ENCODE measurements around the gene UBE2G1. TPM values are rescaled to one million over a fixed set of nuclear protein-coding genes. Genes with fewer than 3 reads are reported as not detected.
A peak's percentile ranks its signal among the peaks of the same experiment; 100 is the strongest.
"Not testable (repeated sequence)": the region's sequence is repeated elsewhere in the genome, so short reads cannot be mapped to it uniquely, and the experiment has no call there.

The UBE2G1 gene
- total and polyA plus RNA-seq, 9 donors = 54.4 to 73.9 (median 64.8) TPM

DNA sequence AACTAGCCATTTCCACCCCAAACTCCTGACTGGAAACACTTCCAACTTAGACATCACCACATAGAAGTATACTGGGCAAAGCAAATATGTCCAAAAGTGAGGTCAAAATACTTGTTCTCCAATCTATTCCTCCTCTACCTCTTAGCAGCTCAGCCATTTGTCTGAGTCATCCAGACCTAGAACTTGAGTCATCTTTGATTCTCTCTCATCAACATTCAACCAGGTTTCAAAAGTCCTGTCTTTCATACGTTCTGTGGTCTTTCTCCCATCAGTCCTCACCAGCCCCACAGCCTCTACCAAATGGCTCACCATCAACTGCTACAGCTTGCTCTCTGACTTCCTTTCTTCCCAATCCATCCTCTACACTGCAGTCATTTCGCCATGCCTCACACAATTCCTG, 109.5 kb downstream of the UBE2G1 start:
- DNase-seq = no peak
- H3K9me3 ChIP-seq (replicated peaks; ENCODE audit: control insufficient read depth, low read depth, low read length) = peaks cover 13% of the 10 kb centered on the region
- H3K4me3 ChIP-seq (ENCODE audit: low read length) = no peak overlapping the region
- H3K27me3 ChIP-seq (ENCODE audit: control insufficient read depth, insufficient read depth, low read length) = no peaks in the 10 kb centered on the region
- H3K36me3 ChIP-seq (ENCODE audit: control insufficient read depth, insufficient read depth, low read length) = peaks cover 19% of the 10 kb centered on the region
- WGBS (ENCODE audit: insufficient coverage) = 93% methylated on average over 2 of the region's 2 CpGs
- H3K4me1 ChIP-seq (ENCODE audit: control insufficient read depth, insufficient read depth, low read length) = no peaks in the 10 kb centered on the region
- no peak overlapping the region for H3K27ac ChIP-seq (ENCODE audit: low read length)

DNA sequence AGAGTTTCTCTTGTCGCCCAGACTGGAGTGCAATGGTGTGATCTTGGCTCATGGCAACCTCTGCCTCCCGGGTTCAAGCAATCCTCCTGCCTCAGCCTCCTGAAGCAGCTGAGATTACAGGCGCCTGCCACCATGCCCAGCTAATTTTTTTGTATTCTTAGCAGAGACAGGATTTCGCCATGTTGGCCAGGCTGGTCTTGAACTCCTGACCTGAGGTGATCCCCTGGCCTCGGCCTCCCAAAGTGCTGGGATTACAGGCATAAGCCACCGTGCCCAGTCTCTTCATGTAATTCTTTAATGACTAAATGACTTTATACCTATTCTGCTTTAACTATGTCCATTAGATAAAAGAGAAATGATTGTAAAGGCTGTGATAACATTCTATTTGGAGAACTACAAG, 111.2 kb downstream of the UBE2G1 start:
- H3K4me1 ChIP-seq (ENCODE audit: control insufficient read depth, insufficient read depth, low read length); H3K27ac ChIP-seq (ENCODE audit: low read length): not testable (repeated sequence)

GRCh38 chr17:4250887-4251286, 115.6 kb downstream of the UBE2G1 start:
- peaks cover 16% of the 10 kb centered on the region for H3K36me3 ChIP-seq (ENCODE audit: control insufficient read depth, insufficient read depth, low read length)
- no peak for DNase-seq
- no peak overlapping the region for H3K27ac ChIP-seq (ENCODE audit: low read length)
- no peaks in the 10 kb centered on the region for H3K9me3 ChIP-seq (replicated peaks; ENCODE audit: control insufficient read depth, low read depth, low read length)
- H3K4me1 ChIP-seq (ENCODE audit: control insufficient read depth, insufficient read depth, low read length) = peaks cover 9% of the 10 kb centered on the region
- H3K4me3 ChIP-seq (ENCODE audit: low read length) = no peak overlapping the region
- WGBS (ENCODE audit: insufficient coverage) = no CpG with 5 or more reads among the region's 2 CpGs
- no peaks in the 10 kb centered on the region for H3K27me3 ChIP-seq (ENCODE audit: control insufficient read depth, insufficient read depth, low read length)

More for the DNA sequence above, 111.2 kb downstream of the UBE2G1 start:
- H3K36me3 ChIP-seq (ENCODE audit: control insufficient read depth, insufficient read depth, low read length) = peaks cover 11% of the 10 kb centered on the region
- peaks cover 13% of the 10 kb centered on the region for H3K9me3 ChIP-seq (replicated peaks; ENCODE audit: control insufficient read depth, low read depth, low read length)
- WGBS (ENCODE audit: insufficient coverage) = 97% methylated on average over 4 of the region's 6 CpGs
- not testable (repeated sequence) for H3K27me3 ChIP-seq (ENCODE audit: control insufficient read depth, insufficient read depth, low read length); DNase-seq; H3K4me3 ChIP-seq (ENCODE audit: low read length)

GRCh38 chr17:4249452-4250029, 116.9 kb downstream of the UBE2G1 start:
- peak; percentile 43 for DNase-seq

GRCh38 chr17:4248504-4249277, 117.8 kb downstream of the UBE2G1 start:
- H3K9me3 ChIP-seq (replicated peaks; ENCODE audit: control insufficient read depth, low read depth, low read length) = no peaks in the 10 kb centered on the region
- H3K4me1 ChIP-seq (ENCODE audit: control insufficient read depth, insufficient read depth, low read length) = peaks cover 9% of the 10 kb centered on the region
- H3K36me3 ChIP-seq (ENCODE audit: control insufficient read depth, insufficient read depth, low read length) = peaks cover 16% of the 10 kb centered on the region
- H3K27ac ChIP-seq (ENCODE audit: low read length) = no peak overlapping the region
- H3K27me3 ChIP-seq (ENCODE audit: control insufficient read depth, insufficient read depth, low read length) = no peaks in the 10 kb centered on the region
- no peak overlapping the region for H3K4me3 ChIP-seq (ENCODE audit: low read length)
- no peak for DNase-seq
- 44% methylated on average over 2 of the region's 7 CpGs for WGBS (ENCODE audit: insufficient coverage)

More at GRCh38 chr17:4249452-4250029, 116.9 kb downstream of the UBE2G1 start:
- no peak overlapping the region for H3K27ac ChIP-seq (ENCODE audit: low read length)
- no peaks in the 10 kb centered on the region for H3K27me3 ChIP-seq (ENCODE audit: control insufficient read depth, insufficient read depth, low read length)
- peaks cover 9% of the 10 kb centered on the region for H3K4me1 ChIP-seq (ENCODE audit: control insufficient read depth, insufficient read depth, low read length)
- WGBS (ENCODE audit: insufficient coverage) = 62% methylated on average over 3 of the region's 4 CpGs
- H3K9me3 ChIP-seq (replicated peaks; ENCODE audit: control insufficient read depth, low read depth, low read length) = no peaks in the 10 kb centered on the region
- H3K36me3 ChIP-seq (ENCODE audit: control insufficient read depth, insufficient read depth, low read length) = peaks cover 16% of the 10 kb centered on the region
- H3K4me3 ChIP-seq (ENCODE audit: low read length) = no peak overlapping the region

- Histone ChIP-seq H3K36me3 (ENCODE audit: control insufficient read depth, insufficient read depth, low read length) (peaks cover 16% of the 10 kb centered on the region), H3K4me1 (ENCODE audit: control insufficient read depth, insufficient read depth, low read length) (peaks cover 9% of the 10 kb centered on the region), H3K27ac (ENCODE audit: low read length) (no peak overlapping the region), H3K9me3 (replicated peaks; ENCODE audit: control insufficient read depth, low read depth, low read length) (no peaks in the 10 kb centered on the region), H3K4me3 (ENCODE audit: low read length) (no peak overlapping the region), H3K27me3 (ENCODE audit: control insufficient read depth, insufficient read depth, low read length) (no peaks in the 10 kb centered on the region)
- WGBS (ENCODE audit: insufficient coverage) = 89% methylated on average over 10 of the region's 11 CpGs
- DNase-seq = no peak
These were observed 118.5 kb downstream of the UBE2G1 start for GRCh38 chr17:4247971-4248388.

GRCh38 chr17:4247361-4247970, 119.0 kb downstream of the UBE2G1 start:
- Histone ChIP-seq H3K27me3 (ENCODE audit: control insufficient read depth, insufficient read depth, low read length) (no peaks in the 10 kb centered on the region), H3K9me3 (replicated peaks; ENCODE audit: control insufficient read depth, low read depth, low read length) (no peaks in the 10 kb centered on the region), H3K27ac (ENCODE audit: low read length) (no peak overlapping the region), H3K4me3 (ENCODE audit: low read length) (no peak overlapping the region), H3K36me3 (ENCODE audit: control insufficient read depth, insufficient read depth, low read length) (peaks cover 16% of the 10 kb centered on the region), H3K4me1 (ENCODE audit: control insufficient read depth, insufficient read depth, low read length) (peaks cover 9% of the 10 kb centered on the region)
- DNase-seq = no peak
- WGBS (ENCODE audit: insufficient coverage) = no CpG with 5 or more reads among the region's 5 CpGs

DNA sequence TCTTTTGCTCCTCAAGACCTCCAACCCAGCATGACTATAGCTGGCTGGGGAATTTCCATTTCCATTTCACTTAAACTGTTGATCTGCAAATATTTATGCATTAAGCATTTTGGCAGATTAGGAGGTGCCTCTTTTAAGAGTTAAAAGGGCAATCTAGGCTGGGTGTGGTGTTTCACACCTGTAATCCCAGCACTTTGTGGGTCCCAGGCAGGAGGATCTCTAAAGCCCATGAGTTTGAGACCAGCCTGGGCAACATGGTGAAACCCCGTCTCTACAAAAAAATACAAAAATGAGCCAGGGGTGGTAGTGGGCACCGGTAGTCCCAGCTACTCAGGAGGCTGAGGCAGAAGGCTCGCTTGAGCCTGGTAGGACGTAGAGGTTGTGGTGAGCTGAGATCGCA, 119.8 kb downstream of the UBE2G1 start:
- WGBS (ENCODE audit: insufficient coverage) = 100% methylated on average over 1 of the region's 5 CpGs

DNA sequence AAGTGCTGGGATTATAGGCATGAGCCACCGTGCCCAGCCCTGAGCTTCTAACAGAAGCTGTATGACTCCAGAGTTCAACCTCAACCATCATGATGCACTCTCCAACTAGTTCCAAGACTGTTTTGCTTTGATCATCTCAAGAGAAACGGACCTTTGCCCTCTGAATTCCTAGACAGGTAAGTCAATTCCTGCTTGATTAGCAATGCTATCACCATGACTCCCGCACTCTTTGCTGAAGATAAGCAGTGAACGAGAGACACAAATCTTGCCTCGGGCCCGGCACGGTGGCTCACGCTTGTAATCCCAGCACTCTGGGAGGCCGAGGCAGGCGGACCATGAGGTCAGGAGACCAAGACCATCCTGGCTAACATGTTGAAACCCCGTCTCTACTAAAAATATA, 124.9 kb downstream of the UBE2G1 start:
- Histone ChIP-seq H3K36me3 (ENCODE audit: control insufficient read depth, insufficient read depth, low read length) (peaks cover 25% of the 10 kb centered on the region), H3K9me3 (replicated peaks; ENCODE audit: control insufficient read depth, low read depth, low read length) (no peaks in the 10 kb centered on the region), H3K27me3 (ENCODE audit: control insufficient read depth, insufficient read depth, low read length) (no peaks in the 10 kb centered on the region), H3K4me1 (ENCODE audit: control insufficient read depth, insufficient read depth, low read length) (no peaks in the 10 kb centered on the region), H3K27ac (ENCODE audit: low read length) (no peak overlapping the region), H3K4me3 (ENCODE audit: low read length) (no peak overlapping the region)
- no peak for DNase-seq
- 95% methylated on average over 9 of the region's 11 CpGs for WGBS (ENCODE audit: insufficient coverage)

More for the DNA sequence above, 119.8 kb downstream of the UBE2G1 start:
- Histone ChIP-seq H3K4me1 (ENCODE audit: control insufficient read depth, insufficient read depth, low read length) (peaks cover 9% of the 10 kb centered on the region), H3K27me3 (ENCODE audit: control insufficient read depth, insufficient read depth, low read length) (no peaks in the 10 kb centered on the region), H3K27ac (ENCODE audit: low read length) (no peak overlapping the region), H3K9me3 (replicated peaks; ENCODE audit: control insufficient read depth, low read depth, low read length) (no peaks in the 10 kb centered on the region), H3K36me3 (ENCODE audit: control insufficient read depth, insufficient read depth, low read length) (peaks cover 22% of the 10 kb centered on the region), H3K4me3 (ENCODE audit: low read length) (no peak overlapping the region)
- no peak for DNase-seq

GRCh38 chr17:4236456-4236855, 130.0 kb downstream of the UBE2G1 start:
- H3K4me1 ChIP-seq (ENCODE audit: control insufficient read depth, insufficient read depth, low read length) = peaks cover 3% of the 10 kb centered on the region
- no CpG with 5 or more reads among the region's 3 CpGs for WGBS (ENCODE audit: insufficient coverage)
- H3K36me3 ChIP-seq (ENCODE audit: control insufficient read depth, insufficient read depth, low read length) = peaks cover 31% of the 10 kb centered on the region

More at GRCh38 chr17:4236456-4236855, 130.0 kb downstream of the UBE2G1 start:
- DNase-seq = peak; percentile 30
- H3K27ac ChIP-seq (ENCODE audit: low read length) = no peak overlapping the region
- no peak overlapping the region for H3K4me3 ChIP-seq (ENCODE audit: low read length)
- no peaks in the 10 kb centered on the region for H3K9me3 ChIP-seq (replicated peaks; ENCODE audit: control insufficient read depth, low read depth, low read length)
- H3K27me3 ChIP-seq (ENCODE audit: control insufficient read depth, insufficient read depth, low read length) = no peaks in the 10 kb centered on the region
